HFF-Myc (cell line): ENCODE results near the gene TMEM45A.
"Not testable (repeated sequence)": the region's sequence is repeated elsewhere in the genome, so short reads cannot be mapped to it uniquely, and the experiment has no call there.

Experiments used
- DNase-seq: peaks from one replicate; pipeline ENCODE4 v3.0.0-alpha.2; 2011; ENCODE audit warnings: low read depth; ENCODE audit errors: extremely low read depth
- H3K4me3 ChIP-seq: replicated peaks from 2 replicates; pipeline ENCODE4 v1.5.1; 2011; ENCODE audit warnings: low read depth, mild to moderate bottlenecking, control low read depth, low read length
- CTCF ChIP-seq: IDR thresholded peaks from 2 replicates; pipeline ENCODE4 v1.5.1; 2012; ENCODE audit warnings: mild to moderate bottlenecking, low read depth, low read length, control low read depth; ENCODE audit errors: missing control alignments

The TMEM45A gene

DNA sequence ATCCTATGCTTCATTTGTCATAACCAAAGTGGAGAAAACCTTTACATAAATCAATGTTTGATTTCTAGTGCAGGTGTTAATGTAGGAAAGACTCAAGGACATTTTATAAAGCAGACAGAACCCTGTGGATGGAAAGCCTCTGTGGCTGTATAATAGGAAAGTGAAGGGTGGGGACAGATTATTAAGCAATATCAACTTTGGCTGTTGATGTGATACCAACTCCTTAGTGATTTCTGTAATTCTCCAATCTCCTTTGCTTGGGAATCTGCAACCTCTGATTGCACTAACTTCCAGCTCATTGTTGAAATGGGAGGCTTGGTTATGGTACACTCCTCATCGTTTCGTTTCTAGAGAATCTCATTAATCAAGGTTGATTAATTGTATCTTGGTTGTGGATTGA is 87.7 kb downstream of the TMEM45A start:
- TF ChIP-seq CTCF, result no peak
- H3K4me3 ChIP-seq, result no peak overlapping the region
- DNase-seq, result no peak

- TF ChIP-seq CTCF, result no peak
- no peak for DNase-seq
- H3K4me3 ChIP-seq, result no peak overlapping the region
Observed at GRCh38 chr3:100581650-100582049, 89.2 kb downstream of the TMEM45A start.

- H3K4me3 ChIP-seq, DNase-seq: not testable (repeated sequence)
Observed at GRCh38 chr3:100582157-100582556, 89.7 kb downstream of the TMEM45A start.

DNA sequence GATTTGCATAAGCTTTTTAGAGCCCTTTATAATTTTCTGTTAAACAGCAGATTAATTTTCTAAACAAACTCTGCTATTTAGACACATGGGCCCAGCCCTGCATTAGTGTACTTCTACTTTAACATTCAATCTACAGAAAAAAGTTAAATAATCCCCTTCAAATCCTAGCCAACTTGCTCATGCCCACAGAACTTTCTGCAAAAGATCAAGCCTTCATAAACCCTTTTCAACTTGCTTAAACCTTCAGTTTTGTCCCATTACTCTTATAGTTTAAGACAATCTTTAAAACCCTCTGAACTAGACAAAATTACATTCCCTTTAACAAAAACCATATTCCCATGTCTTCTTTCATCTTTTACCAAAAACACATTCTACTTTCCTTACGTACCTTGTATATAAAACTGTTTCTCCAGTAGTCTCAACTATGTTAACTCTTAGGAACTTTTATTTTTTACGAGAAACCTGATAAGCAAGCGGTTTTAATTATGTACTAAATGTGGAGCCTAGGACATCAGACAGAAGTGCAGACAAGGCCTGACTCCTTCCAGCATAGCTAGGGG is 91.8 kb downstream of the TMEM45A start:
- no peak overlapping the region for H3K4me3 ChIP-seq
- TF ChIP-seq CTCF, result no peak
- DNase-seq, result no peak

DNA sequence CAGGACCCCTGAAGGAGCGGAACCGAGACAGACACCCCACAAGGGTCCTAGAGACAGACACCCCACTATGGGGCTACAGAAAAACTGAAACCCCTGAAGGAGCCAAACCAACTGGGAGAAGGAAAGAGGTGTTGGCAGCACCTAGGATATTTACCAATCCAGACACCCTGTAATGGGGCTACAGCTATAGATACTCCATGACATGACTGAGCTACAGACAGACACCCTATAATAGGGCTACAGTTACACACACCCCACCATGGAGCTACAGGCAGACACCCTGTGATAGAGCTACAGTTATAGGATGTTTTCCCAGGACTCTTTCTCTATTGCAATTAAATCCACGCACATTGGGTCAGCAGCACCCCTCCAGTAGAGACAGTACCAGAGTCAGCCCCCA is 94.4 kb downstream of the TMEM45A start:
- DNase-seq, result no peak
- no peak overlapping the region for H3K4me3 ChIP-seq
- no peak for TF ChIP-seq CTCF

DNA sequence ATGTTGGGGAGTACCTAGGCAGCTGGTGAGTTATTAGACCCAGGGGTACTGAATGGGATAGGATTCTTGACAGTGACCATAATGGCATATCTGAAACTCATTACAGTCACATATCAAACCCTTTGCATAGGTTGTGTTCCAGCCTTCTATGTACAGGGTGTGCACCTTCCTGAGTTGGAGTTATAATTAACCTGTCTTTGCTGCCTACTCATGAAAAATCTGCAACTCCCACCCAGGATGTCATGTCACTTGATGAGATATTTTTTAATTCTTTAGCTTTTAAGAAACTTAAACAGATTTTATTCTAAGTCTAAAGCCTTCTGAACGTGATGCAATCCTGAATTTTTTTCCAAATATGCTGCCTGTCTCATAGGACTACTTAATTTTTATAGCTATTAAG is 95.8 kb downstream of the TMEM45A start:
- no peak for TF ChIP-seq CTCF
- no peak overlapping the region for H3K4me3 ChIP-seq
- no peak for DNase-seq

GRCh38 chr3:100590114-100590839 is 97.9 kb downstream of the TMEM45A start:
- no peak overlapping the region for H3K4me3 ChIP-seq
- DNase-seq, result peak; percentile 54
- TF ChIP-seq CTCF, result peak; percentile 79
